NOMO-1 (cell line): Measurements from ENCODE around the gene PPP1R1C.
A peak's percentile ranks its signal among the peaks of the same experiment; 100 is the strongest.
"Not testable (repeated sequence)": the region's sequence is repeated elsewhere in the genome, so short reads cannot be mapped to it uniquely, and the experiment has no call there.

ENCODE experiments used
- DNase-seq, 2 experiments: peaks; one replicate each; lab custom pipeline; 2025; ENCODE audit not compliant: unreplicated experiment in 2 of 2; lab: John Stamatoyannopoulos, UW

Gene PPP1R1C

GRCh38 chr2:181985632-181986205, at the start of gene PPP1R1C:
Gene PPP1R1C (plus strand): TSS chr2:181985853. CDS start chr2:181986111, 258 bp downstream.
- DNase-seq: no peak

GRCh38 chr2:181937473-181937872, 48.2 kb upstream of the PPP1R1C start:
- DNase-seq: peak; percentile 34 to 94

- DNase-seq: no peak
These were observed 42.1 kb upstream of the PPP1R1C start for GRCh38 chr2:181943411-181944124.

GRCh38 chr2:181944164-181944913, 41.3 kb upstream of the PPP1R1C start:
- no peak for DNase-seq

- DNase-seq: no peak
These were observed 40.8 kb upstream of the PPP1R1C start for GRCh38 chr2:181944914-181945291.

GRCh38 chr2:181946444-181947127, 39.1 kb upstream of the PPP1R1C start:
- DNase-seq: no peak

- no peak for DNase-seq
These were observed 38.4 kb upstream of the PPP1R1C start for GRCh38 chr2:181947273-181947672.

- no peak for DNase-seq
These were observed 37.4 kb upstream of the PPP1R1C start for GRCh38 chr2:181948227-181948626.

- DNase-seq: no peak
These were observed 36.6 kb upstream of the PPP1R1C start for GRCh38 chr2:181949047-181949446.

GRCh38 chr2:181952404-181953226, 33.0 kb upstream of the PPP1R1C start:
- DNase-seq: no peak

- DNase-seq: peak; percentile 37 to 73
These were observed 31.6 kb upstream of the PPP1R1C start for GRCh38 chr2:181953881-181954537.

GRCh38 chr2:181954538-181954883, 31.1 kb upstream of the PPP1R1C start:
- peak in 1 of 2 experiments; percentile 44 for DNase-seq

- no peak for DNase-seq
These were observed 30.6 kb upstream of the PPP1R1C start for GRCh38 chr2:181955010-181955409.

GRCh38 chr2:181955866-181956265, 29.8 kb upstream of the PPP1R1C start:
- DNase-seq: not testable (repeated sequence)

GRCh38 chr2:181957668-181958067, 28.0 kb upstream of the PPP1R1C start:
- DNase-seq: no peak

- no peak for DNase-seq
These were observed 26.9 kb upstream of the PPP1R1C start for GRCh38 chr2:181958726-181959125.

- no peak for DNase-seq
These were observed 26.1 kb upstream of the PPP1R1C start for GRCh38 chr2:181959508-181959907.

- DNase-seq: not testable (repeated sequence)
These were observed 24.5 kb upstream of the PPP1R1C start for GRCh38 chr2:181961167-181961566.

- DNase-seq: no peak
These were observed 23.5 kb upstream of the PPP1R1C start for GRCh38 chr2:181962142-181962541.
